ENCODE data around the gene IFT122.

Gene IFT122

DNA sequence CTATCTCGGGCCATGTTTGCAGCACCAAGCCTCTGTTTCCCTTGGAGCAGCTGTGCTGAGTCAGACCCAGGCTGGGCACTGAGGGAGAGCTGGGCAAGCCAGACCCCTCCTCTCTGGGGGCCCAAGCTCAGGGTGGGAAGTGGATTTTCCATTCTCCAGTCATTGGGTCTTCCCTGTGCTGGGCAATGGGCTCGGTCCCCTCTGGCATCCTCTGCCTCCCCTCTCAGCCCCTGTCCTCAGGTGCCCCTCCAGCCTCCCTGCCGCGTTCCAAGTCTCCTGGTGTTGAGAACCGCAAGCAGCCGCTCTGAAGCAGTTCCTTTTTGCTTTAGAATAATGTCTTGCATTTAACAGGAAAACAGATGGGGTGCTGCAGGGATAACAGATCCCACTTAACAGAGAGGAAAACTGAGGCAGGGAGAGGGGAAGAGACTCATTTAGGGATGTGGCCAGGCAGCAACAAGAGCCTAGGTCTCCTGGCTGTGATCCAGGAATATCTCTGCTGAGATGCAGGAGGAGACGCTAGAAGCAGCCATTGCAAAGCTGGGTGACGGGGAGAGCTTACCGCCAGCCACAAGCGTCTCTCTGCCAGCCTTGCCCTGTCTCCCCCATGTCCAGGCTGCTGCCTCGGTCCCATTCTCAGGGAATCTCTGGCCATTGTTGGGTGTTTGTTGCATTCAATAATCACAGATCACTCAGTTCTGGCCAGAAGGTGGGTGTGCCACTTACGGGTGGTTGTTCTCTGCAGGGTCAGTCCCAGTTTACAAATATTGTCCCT is 89.6 kb downstream of the IFT122 start:
- no peak for TF ChIP-seq YY1 (IDR thresholded peaks at IDR 0.05; ENCODE audit: insufficient read depth, insufficient read length)
- Histone ChIP-seq H3K27me3 (ENCODE audit: insufficient read depth, insufficient read length) (no peaks in the 10 kb centered on the region), H3K4me1 (ENCODE audit: insufficient read depth, insufficient read length) (peaks cover 35% of the 10 kb centered on the region), H3K4me3 (ENCODE audit: insufficient read length, low read depth) (no peak overlapping the region), H3K36me3 (ENCODE audit: insufficient read depth, insufficient read length, low read length) (no peaks in the 10 kb centered on the region), H3K9me3 (ENCODE audit: insufficient read depth, low read length) (peaks cover 4% of the 10 kb centered on the region; the same call in 1 of the 2 replicates), H3K9ac (ENCODE audit: insufficient read length, low read depth) (no peak overlapping the region)
- DNase-seq (ENCODE audit: low read depth, low spot score), result no peak

DNA sequence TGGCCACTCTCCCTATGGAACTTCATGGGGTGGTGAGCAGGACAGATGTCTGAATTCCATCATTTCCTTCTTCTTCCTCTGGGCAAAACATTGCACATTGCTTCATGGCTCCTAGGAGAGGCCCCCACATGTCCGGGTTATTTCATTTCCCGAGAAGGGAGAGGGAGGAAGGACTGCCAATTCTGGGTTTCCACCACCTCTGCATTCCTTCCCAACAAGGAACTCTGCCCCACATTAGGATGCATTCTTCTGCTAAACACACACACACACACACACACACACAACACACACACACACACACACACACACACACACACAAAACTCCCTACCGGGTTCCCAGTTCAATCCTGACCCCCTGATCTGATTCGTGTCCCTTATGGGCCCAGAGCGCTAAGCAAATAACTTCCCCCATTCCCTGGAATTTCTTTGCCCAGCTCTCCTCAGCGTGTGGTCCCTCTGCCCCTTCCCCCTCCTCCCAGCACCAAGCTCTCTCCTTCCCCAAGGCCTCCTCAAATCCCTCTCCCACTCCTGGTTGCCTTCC is 90.3 kb downstream of the IFT122 start:
- TF ChIP-seq ZNF274 (IDR thresholded peaks at IDR 0.05; ENCODE audit: low read depth, low read length) (no peak), SUZ12 (IDR thresholded peaks at IDR 0.05; ENCODE audit: extremely low read depth, insufficient read depth, insufficient read length) (no peak), YY1 (IDR thresholded peaks at IDR 0.05; ENCODE audit: insufficient read depth, insufficient read length) (no peak)
- Histone ChIP-seq H3K27me3 (ENCODE audit: insufficient read depth, insufficient read length) (no peaks in the 10 kb centered on the region), H3K4me3 (ENCODE audit: insufficient read length, low read depth) (no peak overlapping the region), H3K9ac (ENCODE audit: insufficient read length, low read depth) (no peak overlapping the region), H3K4me1 (ENCODE audit: insufficient read depth, insufficient read length) (peaks cover 35% of the 10 kb centered on the region), H3K36me3 (ENCODE audit: insufficient read depth, insufficient read length, low read length) (no peaks in the 10 kb centered on the region), H3K9me3 (ENCODE audit: insufficient read depth, low read length) (peaks cover 11% of the 10 kb centered on the region)
- peak; percentile 77 for DNase-seq (ENCODE audit: low read depth, low spot score)

DNA sequence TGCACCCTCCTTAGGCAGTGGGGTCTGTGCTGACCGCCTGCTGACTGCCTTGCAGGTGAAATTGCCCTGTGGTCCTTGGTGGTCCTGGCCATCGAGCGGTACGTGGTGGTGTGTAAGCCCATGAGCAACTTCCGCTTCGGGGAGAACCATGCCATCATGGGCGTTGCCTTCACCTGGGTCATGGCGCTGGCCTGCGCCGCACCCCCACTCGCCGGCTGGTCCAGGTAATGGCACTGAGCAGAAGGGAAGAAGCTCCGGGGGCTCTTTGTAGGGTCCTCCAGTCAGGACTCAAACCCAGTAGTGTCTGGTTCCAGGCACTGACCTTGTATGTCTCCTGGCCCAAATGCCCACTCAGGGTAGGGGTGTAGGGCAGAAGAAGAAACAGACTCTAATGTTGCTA is 90.8 kb downstream of the IFT122 start:
- no peak for DNase-seq (ENCODE audit: low read depth, low spot score)
- Histone ChIP-seq H3K9me3 (ENCODE audit: insufficient read depth, low read length) (peaks cover 16% of the 10 kb centered on the region), H3K27me3 (ENCODE audit: insufficient read depth, insufficient read length) (no peaks in the 10 kb centered on the region), H3K4me1 (ENCODE audit: insufficient read depth, insufficient read length) (peaks cover 35% of the 10 kb centered on the region), H3K36me3 (ENCODE audit: insufficient read depth, insufficient read length, low read length) (no peaks in the 10 kb centered on the region), H3K9ac (ENCODE audit: insufficient read length, low read depth) (no peak overlapping the region), H3K4me3 (ENCODE audit: insufficient read length, low read depth) (no peak overlapping the region)
- TF ChIP-seq YY1 (IDR thresholded peaks at IDR 0.05; ENCODE audit: insufficient read depth, insufficient read length) (no peak), SUZ12 (IDR thresholded peaks at IDR 0.05; ENCODE audit: extremely low read depth, insufficient read depth, insufficient read length) (no peak)

DNA sequence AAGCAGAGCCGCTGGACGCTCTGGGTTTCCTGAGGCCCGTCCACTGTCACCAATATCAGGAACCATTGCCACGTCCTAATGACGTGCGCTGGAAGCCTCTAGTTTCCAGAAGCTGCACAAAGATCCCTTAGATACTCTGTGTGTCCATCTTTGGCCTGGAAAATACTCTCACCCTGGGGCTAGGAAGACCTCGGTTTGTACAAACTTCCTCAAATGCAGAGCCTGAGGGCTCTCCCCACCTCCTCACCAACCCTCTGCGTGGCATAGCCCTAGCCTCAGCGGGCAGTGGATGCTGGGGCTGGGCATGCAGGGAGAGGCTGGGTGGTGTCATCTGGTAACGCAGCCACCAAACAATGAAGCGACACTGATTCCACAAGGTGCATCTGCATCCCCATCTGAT is 91.7 kb downstream of the IFT122 start:
- peaks cover 22% of the 10 kb centered on the region for H3K9me3 ChIP-seq (ENCODE audit: insufficient read depth, low read length)
- peaks cover 30% of the 10 kb centered on the region for H3K4me1 ChIP-seq (ENCODE audit: insufficient read depth, insufficient read length)
- TF ChIP-seq ZNF274 (IDR thresholded peaks at IDR 0.05; ENCODE audit: low read depth, low read length) (no peak), YY1 (IDR thresholded peaks at IDR 0.05; ENCODE audit: insufficient read depth, insufficient read length) (no peak), SUZ12 (IDR thresholded peaks at IDR 0.05; ENCODE audit: extremely low read depth, insufficient read depth, insufficient read length) (no peak)
- DNase-seq (ENCODE audit: low read depth, low spot score), result no peak
- H3K9ac ChIP-seq (ENCODE audit: insufficient read length, low read depth), result no peak overlapping the region
- H3K36me3 ChIP-seq (ENCODE audit: insufficient read depth, insufficient read length, low read length), result no peaks in the 10 kb centered on the region
- H3K27me3 ChIP-seq (ENCODE audit: insufficient read depth, insufficient read length), result no peaks in the 10 kb centered on the region
- H3K4me3 ChIP-seq (ENCODE audit: insufficient read length, low read depth), result no peak overlapping the region

DNA sequence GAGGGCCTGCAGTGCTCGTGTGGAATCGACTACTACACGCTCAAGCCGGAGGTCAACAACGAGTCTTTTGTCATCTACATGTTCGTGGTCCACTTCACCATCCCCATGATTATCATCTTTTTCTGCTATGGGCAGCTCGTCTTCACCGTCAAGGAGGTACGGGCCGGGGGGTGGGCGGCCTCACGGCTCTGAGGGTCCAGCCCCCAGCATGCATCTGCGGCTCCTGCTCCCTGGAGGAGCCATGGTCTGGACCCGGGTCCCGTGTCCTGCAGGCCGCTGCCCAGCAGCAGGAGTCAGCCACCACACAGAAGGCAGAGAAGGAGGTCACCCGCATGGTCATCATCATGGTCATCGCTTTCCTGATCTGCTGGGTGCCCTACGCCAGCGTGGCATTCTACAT is 92.2 kb downstream of the IFT122 start:
- Histone ChIP-seq H3K9ac (ENCODE audit: insufficient read length, low read depth) (no peak overlapping the region), H3K4me1 (ENCODE audit: insufficient read depth, insufficient read length) (peaks cover 27% of the 10 kb centered on the region), H3K27me3 (ENCODE audit: insufficient read depth, insufficient read length) (no peaks in the 10 kb centered on the region), H3K36me3 (ENCODE audit: insufficient read depth, insufficient read length, low read length) (no peaks in the 10 kb centered on the region), H3K9me3 (ENCODE audit: insufficient read depth, low read length) (peaks cover 22% of the 10 kb centered on the region), H3K4me3 (ENCODE audit: insufficient read length, low read depth) (no peak overlapping the region)
- TF ChIP-seq SUZ12 (IDR thresholded peaks at IDR 0.05; ENCODE audit: extremely low read depth, insufficient read depth, insufficient read length) (no peak), YY1 (IDR thresholded peaks at IDR 0.05; ENCODE audit: insufficient read depth, insufficient read length) (no peak), ZNF274 (IDR thresholded peaks at IDR 0.05; ENCODE audit: low read depth, low read length) (no peak)
- no peak for DNase-seq (ENCODE audit: low read depth, low spot score)

DNA sequence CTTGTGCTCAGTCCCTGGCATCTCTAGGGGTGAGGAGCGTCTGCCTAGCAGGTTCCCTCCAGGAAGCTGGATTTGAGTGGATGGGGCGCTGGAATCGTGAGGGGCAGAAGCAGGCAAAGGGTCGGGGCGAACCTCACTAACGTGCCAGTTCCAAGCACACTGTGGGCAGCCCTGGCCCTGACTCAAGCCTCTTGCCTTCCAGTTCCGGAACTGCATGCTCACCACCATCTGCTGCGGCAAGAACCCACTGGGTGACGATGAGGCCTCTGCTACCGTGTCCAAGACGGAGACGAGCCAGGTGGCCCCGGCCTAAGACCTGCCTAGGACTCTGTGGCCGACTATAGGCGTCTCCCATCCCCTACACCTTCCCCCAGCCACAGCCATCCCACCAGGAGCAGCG is 93.4 kb downstream of the IFT122 start:
- peaks cover 24% of the 10 kb centered on the region for H3K4me1 ChIP-seq (ENCODE audit: insufficient read depth, insufficient read length)
- H3K27me3 ChIP-seq (ENCODE audit: insufficient read depth, insufficient read length), result no peaks in the 10 kb centered on the region
- H3K36me3 ChIP-seq (ENCODE audit: insufficient read depth, insufficient read length, low read length), result no peaks in the 10 kb centered on the region
- H3K9me3 ChIP-seq (ENCODE audit: insufficient read depth, low read length), result peaks cover 22% of the 10 kb centered on the region
- H3K9ac ChIP-seq (ENCODE audit: insufficient read length, low read depth), result no peak overlapping the region
- no peak for DNase-seq (ENCODE audit: low read depth, low spot score)
- no peak overlapping the region for H3K4me3 ChIP-seq (ENCODE audit: insufficient read length, low read depth)
- TF ChIP-seq YY1 (IDR thresholded peaks at IDR 0.05; ENCODE audit: insufficient read depth, insufficient read length) (no peak), ZNF274 (IDR thresholded peaks at IDR 0.05; ENCODE audit: low read depth, low read length) (no peak), SUZ12 (IDR thresholded peaks at IDR 0.05; ENCODE audit: extremely low read depth, insufficient read depth, insufficient read length) (no peak)

- H3K9me3 ChIP-seq (ENCODE audit: insufficient read depth, low read length), result peaks cover 22% of the 10 kb centered on the region
- no peaks in the 10 kb centered on the region for H3K36me3 ChIP-seq (ENCODE audit: insufficient read depth, insufficient read length, low read length)
- no peaks in the 10 kb centered on the region for H3K27me3 ChIP-seq (ENCODE audit: insufficient read depth, insufficient read length)
- peaks cover 23% of the 10 kb centered on the region for H3K4me1 ChIP-seq (ENCODE audit: insufficient read depth, insufficient read length)
- DNase-seq (ENCODE audit: low read depth, low spot score), result no peak
- H3K4me3 ChIP-seq (ENCODE audit: insufficient read length, low read depth), result no peak overlapping the region
- H3K9ac ChIP-seq (ENCODE audit: insufficient read length, low read depth), result no peak overlapping the region
- TF ChIP-seq YY1 (IDR thresholded peaks at IDR 0.05; ENCODE audit: insufficient read depth, insufficient read length) (no peak), ZNF274 (IDR thresholded peaks at IDR 0.05; ENCODE audit: low read depth, low read length) (no peak), SUZ12 (IDR thresholded peaks at IDR 0.05; ENCODE audit: extremely low read depth, insufficient read depth, insufficient read length) (no peak)
Measured at GRCh38 chr3:129534428-129535027, 94.5 kb downstream of the IFT122 start.

All from NT2/D1 (cell line).